NT2/D1 (cell line): ENCODE measurements around the gene MTHFD1.

Experiments
- SUZ12 ChIP-seq: IDR thresholded peaks from 2 replicates; pipeline ENCODE4 v1.6.1; 2011; ENCODE audit not compliant: insufficient read length, insufficient read depth; ENCODE audit errors: extremely low read depth
- YY1 ChIP-seq: IDR thresholded peaks from 2 replicates; pipeline ENCODE4 v1.6.1; 2011; ENCODE audit not compliant: insufficient read length, insufficient read depth
- ZNF274 ChIP-seq: IDR thresholded peaks from 2 replicates; pipeline ENCODE4 v1.6.1; 2011; ENCODE audit warnings: mild to moderate bottlenecking, low read depth, low read length

DNA sequence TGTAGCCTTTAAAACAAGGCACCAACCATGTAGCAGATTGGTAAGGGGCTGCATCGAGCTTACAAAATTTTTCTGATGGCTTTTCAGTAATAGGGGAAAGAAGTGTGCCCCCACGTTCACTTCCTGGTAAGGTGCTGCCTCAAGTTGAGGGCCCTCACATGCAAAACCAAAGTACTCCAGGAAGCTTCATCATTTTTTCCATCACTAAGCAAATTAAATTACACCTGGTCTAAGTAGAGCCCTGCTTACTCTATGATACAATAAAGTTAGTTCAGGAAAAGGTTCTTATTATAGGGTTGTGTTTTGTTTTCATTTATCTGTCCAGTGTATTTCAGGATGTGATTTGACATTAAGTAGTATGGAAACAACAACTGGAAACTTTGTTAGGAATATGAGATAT is 62.1 kb downstream of the MTHFD1 start:
- TF ChIP-seq ZNF274 (no peak), YY1 (no peak), SUZ12 (no peak)
